ENCODE data around the gene TM4SF20.
"Not testable (repeated sequence)": the region's sequence is repeated elsewhere in the genome, so short reads cannot be mapped to it uniquely, and the experiment has no call there.

- TF ChIP-seq CTCF (IDR thresholded peaks at IDR 0.05; ENCODE audit: low read depth, low read length, missing input control); REST (IDR thresholded peaks at IDR 0.05); YY1 (IDR thresholded peaks at IDR 0.05); SP1 (IDR thresholded peaks at IDR 0.05); EGR1 (IDR thresholded peaks at IDR 0.05; ENCODE audit: low read depth in 2 of 2): not testable (repeated sequence)
- TF ChIP-seq, protein P1, sequence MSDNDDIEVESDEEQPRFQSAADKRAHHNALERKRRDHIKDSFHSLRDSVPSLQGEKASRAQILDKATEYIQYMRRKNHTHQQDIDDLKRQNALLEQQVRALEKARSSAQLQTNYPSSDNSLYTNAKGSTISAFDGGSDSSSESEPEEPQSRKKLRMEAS (IDR thresholded peaks at IDR 0.05), result not testable (repeated sequence)
These were observed 8.5 kb upstream of the TM4SF20 start, which contains the start of gene SCYGR1 for GRCh38 chr2:227387583-227387982.
